Central memory CD8-positive, alpha-beta T cell (primary cell): ENCODE results near the gene TMEM79.

ENCODE experiments used
- ATAC-seq: fragments of 150-1000 bp; cut with Tn5 transposase; replicated peaks from 2 replicates; pipeline ENCODE4 v1.10.0; 2022; ENCODE audit warnings: mild to moderate bottlenecking, moderate FRiP score, moderate number of reproducible peaks; ENCODE audit not compliant: poor library complexity, severe bottlenecking; ENCODE audit errors: extremely low read depth
- DNase-seq, 2 donors: peaks; one replicate each; pipeline ENCODE4 v3.0.0; 2021; ENCODE audit warnings: low spot score in 2 of 2
- H3K27ac Mint-ChIP-seq: one replicate; pipeline ENCODE4 v1.8.0; 2022; ENCODE audit warnings: low read depth, mild to moderate bottlenecking, moderate library complexity, mixed read lengths
- H3K27me3 Mint-ChIP-seq: one replicate; pipeline ENCODE4 v1.8.0; 2022; ENCODE audit warnings: mixed read lengths
- H3K36me3 Mint-ChIP-seq: one replicate; pipeline ENCODE4 v1.8.0; 2022; ENCODE audit warnings: mild to moderate bottlenecking, moderate library complexity, mixed read lengths; ENCODE audit not compliant: insufficient read depth
- H3K4me1 Mint-ChIP-seq: one replicate; pipeline ENCODE4 v1.8.0; 2022; ENCODE audit warnings: mixed read lengths
- H3K4me3 Mint-ChIP-seq: one replicate; pipeline ENCODE4 v1.8.0; 2022; ENCODE audit warnings: mild to moderate bottlenecking, moderate library complexity, mixed read lengths
- H3K9me3 Mint-ChIP-seq: one replicate; pipeline ENCODE4 v1.8.0; 2022; ENCODE audit warnings: mixed read lengths

TMEM79 gene

DNA sequence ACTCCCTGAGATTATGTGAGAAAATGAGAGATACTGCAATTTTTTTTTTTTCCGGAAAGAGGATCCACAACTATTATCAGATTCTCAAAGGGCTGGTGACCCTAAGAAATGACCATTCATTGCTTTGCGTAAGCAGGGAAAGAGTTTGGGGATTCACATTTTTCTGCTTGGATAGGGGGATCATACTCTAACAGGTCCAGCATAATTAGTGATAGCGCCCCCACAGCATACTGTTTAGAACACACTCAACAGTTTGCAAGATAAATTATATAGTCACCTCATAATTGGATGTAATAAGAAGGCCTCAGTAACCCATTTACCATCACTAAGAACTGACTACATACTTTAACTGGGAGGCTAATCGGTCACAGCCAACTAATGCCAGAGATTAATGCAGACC, 52.1 kb downstream of the TMEM79 start:
- Mint-ChIP-seq H3K9me3 (no peaks in the 10 kb centered on the region), H3K4me1 (peaks cover 37% of the 10 kb centered on the region), H3K27ac (peak overlapping the region; percentile 86), H3K36me3 (peaks cover 43% of the 10 kb centered on the region), H3K4me3 (peak overlapping the region; percentile 96), H3K27me3 (no peaks in the 10 kb centered on the region)
- ATAC-seq (no peak), DNase-seq (no peak)

- peaks cover 36% of the 10 kb centered on the region for H3K36me3 Mint-ChIP-seq
- H3K9me3 Mint-ChIP-seq: no peaks in the 10 kb centered on the region
- DNase-seq: no peak
- peaks cover 37% of the 10 kb centered on the region for H3K4me1 Mint-ChIP-seq
- no peak for ATAC-seq
- peak overlapping the region; percentile 96 for H3K4me3 Mint-ChIP-seq
- peak overlapping the region; percentile 86 for H3K27ac Mint-ChIP-seq
- H3K27me3 Mint-ChIP-seq: no peaks in the 10 kb centered on the region
These were observed 53.1 kb downstream of the TMEM79 start for GRCh38 chr1:156337052-156337887.

GRCh38 chr1:156337888-156338179, 53.7 kb downstream of the TMEM79 start:
- Mint-ChIP-seq H3K4me3 (peak overlapping the region; percentile 96), H3K27me3 (no peaks in the 10 kb centered on the region), H3K36me3 (peaks cover 30% of the 10 kb centered on the region), H3K4me1 (peaks cover 37% of the 10 kb centered on the region), H3K27ac (peak overlapping the region; percentile 86), H3K9me3 (no peaks in the 10 kb centered on the region)
- DNase-seq: no peak
- ATAC-seq: no peak

DNA sequence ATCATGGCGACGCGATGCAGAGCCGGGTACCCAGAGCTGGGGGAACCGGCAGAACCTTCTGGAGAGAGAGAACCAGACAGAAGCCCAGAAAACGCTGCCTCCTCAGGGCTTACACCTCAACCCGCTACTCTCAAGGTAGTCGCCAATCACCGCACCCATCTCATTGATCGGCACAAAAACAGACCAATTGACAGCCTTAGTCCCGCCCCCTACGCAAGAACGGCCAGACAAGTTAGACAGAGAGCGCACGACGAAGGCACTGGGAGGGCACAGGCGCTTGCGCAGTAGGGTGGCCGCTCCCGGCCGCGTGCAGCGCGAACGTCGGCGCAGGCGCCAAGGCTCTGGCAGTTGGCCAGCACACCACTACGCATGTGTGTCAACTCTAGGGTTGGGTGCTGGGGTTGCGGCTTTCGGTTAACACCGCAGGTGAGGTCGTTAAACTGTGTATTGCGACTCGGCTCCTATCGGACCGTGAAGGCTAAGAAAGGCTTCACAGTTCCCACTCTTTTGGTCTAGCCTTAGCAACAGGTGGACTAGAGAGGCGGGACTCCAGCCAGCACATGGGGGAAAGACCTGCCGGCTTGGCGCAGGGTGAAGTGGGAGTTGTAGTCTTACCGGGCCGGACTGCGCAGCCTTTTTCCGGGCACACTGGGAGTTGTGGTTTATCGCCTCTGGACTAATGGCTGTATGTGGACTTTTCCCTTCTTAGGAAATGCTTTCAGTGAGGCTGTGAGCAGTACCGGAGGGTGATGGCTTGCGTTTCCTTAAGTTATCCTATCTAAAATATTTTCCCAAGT, 54.3 kb downstream of the TMEM79 start, which contains the start of the genes CCT3 and TSACC:
CCT3 (minus strand) TSS at position 113 of the 797 bp plus-strand sequence; CDS start at position 5, 108 bp downstream.
TSACC (plus strand) TSS at position 347 of the 797 bp plus-strand sequence. CDS start 1,232 bp downstream, outside the sequence.
- Mint-ChIP-seq H3K36me3 (peaks cover 26% of the 10 kb centered on the region), H3K27me3 (no peaks in the 10 kb centered on the region), H3K9me3 (no peaks in the 10 kb centered on the region), H3K4me3 (peak within 1 kb of the TSS; percentile 96), H3K27ac (peak within 1 kb of the TSS; percentile 86), H3K4me1 (peaks cover 37% of the 10 kb centered on the region)
- ATAC-seq (peak; percentile 95), DNase-seq (peak; percentile 99)
